HUDEP-2 (cell line): ENCODE data around the gene IL17RC.
"Not testable (repeated sequence)": the region's sequence is repeated elsewhere in the genome, so short reads cannot be mapped to it uniquely, and the experiment has no call there.

ENCODE experiments used
- DNase-seq, 76 experiments: peaks; one replicate each; lab custom pipeline; 2025; ENCODE audit not compliant: unreplicated experiment in 76 of 76; lab: John Stamatoyannopoulos, UW

Gene IL17RC

DNA sequence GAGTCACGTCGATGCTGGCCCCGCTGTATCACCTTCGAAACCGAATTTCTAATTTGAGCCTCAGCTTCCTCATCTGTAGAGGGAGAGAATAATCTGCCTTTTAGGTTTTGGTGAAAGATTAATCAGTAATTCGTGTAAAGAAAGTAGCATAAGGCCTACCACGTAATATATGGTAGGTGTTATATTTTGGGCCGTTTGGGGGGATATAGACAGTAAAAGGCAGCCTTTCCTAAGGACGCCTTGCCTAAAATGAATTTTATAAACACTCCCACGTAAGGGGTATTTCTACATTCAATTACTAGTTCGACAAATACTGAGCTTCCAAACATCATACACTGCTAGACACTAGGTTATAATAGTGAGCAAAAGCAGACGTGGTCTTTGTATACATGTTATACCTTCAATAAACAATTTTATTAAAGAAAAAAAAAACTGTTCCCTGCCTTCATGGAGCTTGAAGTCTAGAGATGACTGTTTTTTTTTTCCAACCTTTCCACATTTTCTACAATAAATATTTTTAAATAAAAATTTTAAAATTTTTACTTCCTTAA lies 25.8 kb upstream of the IL17RC start:
- no peak for DNase-seq

DNA sequence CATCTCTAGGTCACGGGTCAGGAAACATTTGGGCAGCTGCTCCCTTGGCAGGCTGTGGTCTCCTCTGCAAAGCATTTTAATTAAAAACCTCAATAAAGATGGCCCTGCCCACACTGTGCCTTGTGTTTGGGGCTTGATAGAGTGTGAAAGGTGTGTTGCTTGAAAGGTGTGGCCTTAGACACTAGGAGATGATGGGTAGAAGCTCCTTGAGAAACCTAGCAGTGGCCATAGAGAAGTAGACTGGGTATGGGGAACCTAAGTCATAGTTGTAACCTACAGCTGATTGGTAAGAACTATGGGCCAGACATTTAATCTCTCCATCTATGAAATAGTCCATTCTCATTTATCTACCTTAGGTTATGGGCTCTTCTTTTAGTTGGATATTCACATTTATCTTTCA lies 23.2 kb upstream of the IL17RC start:
- no peak for DNase-seq

DNA sequence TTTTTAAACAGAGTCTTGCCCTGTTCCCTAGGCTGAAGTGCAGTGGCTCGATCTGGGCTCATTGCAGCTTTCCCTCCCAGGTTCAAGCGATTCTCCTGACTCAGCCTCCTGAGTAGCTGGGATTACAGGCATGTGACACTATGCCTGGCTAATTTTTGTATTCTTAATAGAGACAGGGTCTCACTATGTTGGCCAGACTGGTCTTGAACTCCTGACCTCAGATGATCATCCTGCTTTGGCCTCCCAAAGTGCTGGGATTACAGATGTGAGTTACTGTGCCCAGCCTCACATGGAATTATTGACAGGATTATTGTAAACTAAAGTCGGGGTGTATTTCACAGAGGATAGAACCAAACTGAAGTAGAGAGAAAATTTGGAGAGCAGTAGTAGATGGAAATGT lies 21.2 kb upstream of the IL17RC start:
- not testable (repeated sequence) for DNase-seq

DNA sequence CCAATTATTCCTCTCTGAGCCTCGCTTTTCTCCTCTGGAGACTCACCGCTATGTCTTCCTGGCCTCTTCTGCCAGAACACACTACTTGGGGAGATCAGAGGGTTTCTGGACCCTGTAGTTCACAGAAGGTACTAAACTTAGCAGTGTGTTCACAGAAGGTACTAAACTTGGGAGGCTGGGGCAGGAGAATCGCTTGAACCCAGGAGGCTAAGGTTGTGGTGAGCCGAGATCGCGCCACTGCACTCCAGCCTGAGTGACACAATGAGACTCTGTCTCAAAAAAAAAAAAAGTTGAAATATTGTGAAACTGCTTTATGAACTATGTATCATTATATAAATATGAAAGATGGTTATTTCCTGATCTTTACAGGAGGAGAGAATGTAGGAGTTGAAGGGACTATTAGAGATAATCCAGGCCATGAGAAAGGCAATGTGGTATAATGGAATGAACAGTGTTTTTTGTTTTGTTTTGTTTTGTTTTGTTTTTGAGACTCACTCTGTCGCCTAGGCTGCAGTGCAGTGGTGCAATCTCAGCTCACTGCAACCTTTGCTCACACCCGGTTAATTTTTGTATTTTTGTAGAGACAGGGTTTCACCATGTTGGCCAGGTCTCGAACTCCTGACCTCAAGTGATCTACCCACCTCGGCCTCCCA lies 20.0 kb upstream of the IL17RC start:
- DNase-seq, result not testable (repeated sequence)

DNA sequence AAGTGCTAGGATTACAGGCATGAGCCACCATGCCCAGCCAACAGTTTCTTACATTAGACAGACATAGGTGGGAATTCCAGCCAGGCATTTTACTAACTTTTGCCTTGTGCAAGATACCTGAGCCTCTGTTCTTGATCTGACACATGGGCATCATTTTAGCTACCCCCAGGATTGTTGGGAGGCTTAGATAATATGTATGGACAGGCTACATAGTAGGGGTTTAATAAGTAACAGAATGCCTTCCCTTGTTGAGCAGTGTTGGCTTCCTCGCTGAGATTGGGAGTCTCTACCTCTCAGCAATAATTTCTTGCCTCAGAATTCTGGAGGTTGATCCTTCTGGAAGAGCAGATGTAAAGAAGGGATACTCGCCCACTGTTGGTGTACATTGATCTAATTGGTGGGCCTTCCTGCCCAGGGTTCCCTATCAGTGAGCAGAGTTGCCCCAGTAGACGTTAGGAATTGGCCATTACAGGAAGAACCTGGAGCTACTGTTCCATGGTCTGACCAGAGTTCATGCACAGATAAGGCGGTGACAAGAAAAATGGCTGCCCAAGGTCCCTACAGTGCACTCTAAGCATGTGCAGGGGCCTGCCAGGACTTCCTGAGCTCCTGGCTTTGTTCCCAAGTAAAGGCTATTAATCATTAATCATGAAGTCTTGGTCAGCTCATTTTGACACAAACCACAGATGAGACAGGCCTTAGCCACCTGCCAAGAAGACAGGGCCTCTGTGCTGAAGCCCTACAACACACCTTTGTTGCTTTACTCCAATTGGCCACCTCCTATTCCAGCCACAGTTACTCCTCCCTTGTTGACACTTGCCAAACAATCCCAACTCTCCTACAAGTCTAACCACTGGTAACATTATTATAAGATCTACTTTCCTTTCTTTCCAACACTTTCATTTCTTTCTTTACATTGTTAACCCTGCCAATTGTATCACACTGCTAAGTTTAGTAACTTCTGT lies 19.2 kb upstream of the IL17RC start:
- peak in 7 of 76 experiments; percentile 18 to 45 (median 29) for DNase-seq

DNA sequence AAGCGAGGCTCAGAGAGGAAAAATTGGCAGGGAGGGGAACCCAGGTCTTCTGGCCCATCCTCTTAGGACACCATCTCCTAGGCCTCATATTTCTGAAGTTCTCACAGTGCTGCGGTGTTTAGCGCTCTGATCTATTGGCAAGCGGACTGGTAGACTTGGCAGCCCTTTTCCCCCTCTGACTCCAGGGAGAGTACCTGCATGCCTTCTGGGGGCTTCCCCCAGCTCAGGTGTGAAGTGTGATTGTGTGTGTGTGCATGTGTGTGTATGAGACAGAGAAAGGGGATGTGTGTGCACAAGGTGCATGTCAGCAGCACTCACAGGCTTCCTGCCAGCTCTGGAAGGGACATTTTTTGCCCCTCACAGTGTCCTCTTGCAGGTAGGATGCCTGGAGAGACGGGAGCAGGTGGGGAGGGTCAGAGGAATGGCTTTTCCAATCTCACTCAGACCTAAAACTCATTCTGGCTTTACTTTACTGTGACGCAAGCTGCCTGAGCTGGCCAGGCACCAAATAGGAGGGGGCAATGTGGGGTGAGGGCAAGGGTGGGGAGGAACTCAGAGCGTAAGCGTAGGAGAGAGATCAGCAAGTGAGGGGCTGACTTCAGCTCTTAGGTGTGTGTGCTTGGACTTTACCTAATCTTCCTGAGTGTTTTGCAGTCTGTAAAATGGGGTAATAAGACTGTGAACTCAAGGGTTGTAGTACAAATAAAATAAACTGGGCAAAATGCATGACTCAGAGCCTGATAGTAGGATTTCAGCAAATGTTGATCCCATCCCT lies 18.2 kb upstream of the IL17RC start:
- DNase-seq, result no peak

DNA sequence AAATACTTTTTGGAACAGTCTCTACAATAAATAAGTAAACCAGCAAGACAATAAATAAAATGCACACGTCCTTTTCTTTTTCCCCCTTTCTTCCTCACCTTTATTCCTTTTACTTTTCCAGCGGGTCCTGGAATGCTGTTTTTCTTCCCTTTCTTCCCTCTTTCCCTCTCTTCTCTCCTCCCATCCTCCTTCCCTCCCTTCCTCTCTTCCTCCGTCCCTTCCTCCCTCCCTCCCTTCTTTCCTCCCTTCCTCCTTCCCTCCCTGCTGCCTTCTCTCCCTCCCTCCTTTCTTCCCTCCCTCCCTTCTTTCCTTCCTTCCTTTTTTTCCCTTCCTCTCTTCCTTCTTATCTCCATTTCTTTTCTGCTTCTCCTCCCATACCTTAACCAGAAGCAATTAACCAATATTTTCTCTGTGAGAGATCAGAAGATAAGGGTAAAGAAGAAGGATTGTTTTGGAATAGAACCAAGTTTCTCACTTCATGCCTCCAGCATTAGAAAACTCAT lies 17.6 kb upstream of the IL17RC start:
- no peak for DNase-seq

DNA sequence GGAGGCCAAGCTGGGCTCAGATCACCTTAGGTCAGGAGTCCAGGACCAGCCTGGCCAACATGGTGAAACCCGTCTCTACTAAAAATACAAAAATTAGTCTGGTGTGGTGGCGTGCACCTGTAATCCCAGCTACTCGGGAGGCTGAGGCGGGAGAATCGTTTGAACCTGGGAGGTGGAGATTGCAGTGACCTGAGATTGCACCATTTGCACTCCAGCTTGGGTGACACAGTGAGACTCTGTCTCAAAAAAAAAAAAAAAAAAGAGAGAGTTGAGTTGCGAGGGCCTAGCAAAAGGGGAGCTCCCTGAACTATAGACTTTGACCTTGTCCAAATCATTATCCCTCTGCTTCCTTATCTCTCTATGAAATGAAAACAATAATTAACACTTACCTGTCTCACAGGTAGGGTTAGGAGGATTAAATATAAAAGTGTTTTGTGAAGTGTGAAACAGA lies 15.9 kb upstream of the IL17RC start:
- DNase-seq, result not testable (repeated sequence)

DNA sequence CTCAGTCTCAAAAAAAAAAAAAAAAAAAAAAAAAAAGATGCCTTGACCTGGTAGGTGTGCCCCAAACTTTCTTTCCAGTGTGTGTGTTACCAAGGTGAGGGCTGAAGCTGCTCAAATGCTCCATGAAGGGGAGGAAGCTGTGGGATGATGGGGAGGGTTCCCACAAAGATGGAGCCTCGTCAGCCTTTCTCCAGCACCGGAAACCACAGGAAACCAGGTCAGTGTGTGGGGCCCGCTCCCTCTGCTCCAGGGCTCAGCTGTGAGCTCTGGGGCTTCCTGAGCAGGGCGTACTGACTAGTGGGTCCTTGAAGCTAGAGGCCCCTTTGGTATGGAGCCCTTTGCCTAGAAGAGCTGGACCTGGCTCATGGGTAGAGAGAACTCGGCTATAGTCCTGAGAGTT lies 14.9 kb upstream of the IL17RC start:
- DNase-seq, result no peak

DNA sequence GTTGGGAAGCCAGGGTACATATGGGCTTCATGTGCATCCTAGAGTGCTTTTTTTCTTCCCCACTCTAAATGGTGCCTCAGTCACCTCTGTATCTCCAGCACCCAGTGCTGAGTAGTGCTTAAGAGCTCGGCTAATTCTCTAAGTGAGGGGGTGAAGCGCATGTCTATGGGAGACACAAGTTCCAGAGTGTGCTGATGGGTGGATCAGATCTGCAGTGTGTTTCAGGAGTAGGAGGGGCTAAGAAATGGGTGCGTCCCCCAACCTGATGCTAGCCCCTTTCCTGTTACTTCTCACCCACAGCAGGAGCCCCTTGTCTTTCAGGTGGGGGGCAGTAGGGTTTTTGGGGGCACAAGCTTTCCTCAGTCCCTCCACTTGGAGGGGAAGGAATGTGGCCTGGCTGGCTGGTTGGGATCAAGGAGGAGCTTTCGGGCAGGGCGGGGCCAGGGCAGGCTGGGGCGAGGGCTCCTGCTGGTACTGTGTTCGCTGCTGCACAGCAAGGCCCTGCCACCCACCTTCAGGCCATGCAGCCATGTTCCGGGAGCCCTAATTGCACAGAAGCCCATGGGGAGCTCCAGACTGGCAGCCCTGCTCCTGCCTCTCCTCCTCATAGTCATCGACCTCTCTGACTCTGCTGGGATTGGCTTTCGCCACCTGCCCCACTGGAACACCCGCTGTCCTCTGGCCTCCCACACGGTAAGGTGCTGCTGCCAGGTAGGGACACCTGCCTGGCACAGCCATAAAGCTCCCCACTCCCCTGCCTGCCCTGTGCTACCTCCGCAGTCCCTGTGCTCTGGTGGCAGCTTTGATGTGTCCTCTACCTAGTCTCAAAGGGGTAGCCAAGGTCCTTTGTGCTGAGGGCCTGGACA lies 14.3 kb upstream of the IL17RC start, which contains the start of gene IL17RE:
IL17RE (plus strand) TSS at position 477 of the 866 bp plus-strand sequence; CDS start at position 562, 85 bp downstream.
- DNase-seq, result no peak

DNA sequence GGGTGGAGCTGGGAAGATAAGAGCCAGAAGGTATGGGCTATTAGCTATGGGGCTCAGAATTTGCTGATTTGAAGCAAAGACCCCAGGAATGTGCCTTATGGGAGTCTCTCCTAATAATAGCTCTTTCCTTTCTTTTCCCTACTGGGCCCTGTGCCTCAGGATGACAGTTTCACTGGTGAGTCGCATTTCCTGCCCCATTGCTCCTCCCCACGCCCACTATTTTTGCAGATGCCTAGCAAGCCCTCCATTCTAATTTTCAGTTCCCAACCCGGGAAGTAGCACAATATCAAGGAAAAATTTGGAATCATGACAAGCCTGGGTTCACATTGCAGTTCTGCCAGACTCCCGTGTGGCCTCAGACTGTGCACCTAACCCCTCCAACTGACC lies 13.7 kb upstream of the IL17RC start:
- DNase-seq, result no peak

DNA sequence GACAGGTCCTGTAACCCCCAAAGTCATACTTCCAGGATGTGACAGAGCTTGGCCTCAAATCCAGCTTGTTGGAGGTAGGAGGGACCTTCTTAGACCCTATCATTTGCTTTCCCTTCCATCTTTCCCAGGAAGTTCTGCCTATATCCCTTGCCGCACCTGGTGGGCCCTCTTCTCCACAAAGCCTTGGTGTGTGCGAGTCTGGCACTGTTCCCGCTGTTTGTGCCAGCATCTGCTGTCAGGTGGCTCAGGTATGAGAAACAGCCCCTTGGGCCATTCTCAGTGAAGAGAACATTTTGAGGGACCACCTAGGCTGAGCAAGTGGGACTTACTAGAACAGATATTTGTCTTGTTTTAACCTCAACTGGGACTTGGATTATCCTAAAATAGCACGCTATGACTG lies 13.0 kb upstream of the IL17RC start:
- no peak for DNase-seq

DNA sequence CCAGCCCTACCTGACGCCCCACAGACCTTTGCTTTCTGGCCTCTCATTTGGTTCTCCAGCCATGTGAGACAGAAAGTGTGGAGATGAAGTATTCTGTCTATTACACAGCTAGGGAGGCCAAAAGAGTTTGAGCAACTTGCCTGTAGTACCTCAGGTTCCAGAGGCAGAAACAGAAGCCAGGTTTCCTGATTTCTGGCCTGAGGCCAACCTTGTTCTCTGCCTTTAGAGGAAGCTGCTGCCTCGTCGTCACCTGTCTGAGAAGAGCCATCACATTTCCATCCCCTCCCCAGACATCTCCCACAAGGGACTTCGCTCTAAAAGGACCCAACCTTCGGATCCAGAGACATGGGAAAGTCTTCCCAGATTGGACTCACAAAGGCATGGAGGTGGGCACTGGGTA lies 10.4 kb upstream of the IL17RC start:
- no peak for DNase-seq

DNA sequence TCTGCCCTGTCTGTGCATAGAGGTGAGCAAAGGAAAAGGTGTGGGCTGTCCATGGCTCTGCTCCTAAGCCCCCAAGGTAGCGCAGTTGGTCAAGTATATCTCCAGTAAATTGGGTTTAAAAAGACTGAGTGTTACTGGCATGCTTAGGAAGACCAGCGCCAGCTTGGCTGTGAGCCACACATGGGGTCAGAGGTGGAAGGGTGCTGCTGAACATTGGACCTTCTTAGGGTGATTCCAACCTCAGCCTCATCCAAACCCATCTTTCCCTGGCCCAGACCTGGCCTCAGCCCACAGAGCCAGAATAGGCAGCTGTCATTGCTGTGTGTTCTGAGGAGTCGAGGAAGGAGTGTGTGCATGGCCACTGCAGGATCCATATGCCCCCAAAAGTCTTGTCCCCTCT lies 8.6 kb upstream of the IL17RC start:
- DNase-seq, result no peak

DNA sequence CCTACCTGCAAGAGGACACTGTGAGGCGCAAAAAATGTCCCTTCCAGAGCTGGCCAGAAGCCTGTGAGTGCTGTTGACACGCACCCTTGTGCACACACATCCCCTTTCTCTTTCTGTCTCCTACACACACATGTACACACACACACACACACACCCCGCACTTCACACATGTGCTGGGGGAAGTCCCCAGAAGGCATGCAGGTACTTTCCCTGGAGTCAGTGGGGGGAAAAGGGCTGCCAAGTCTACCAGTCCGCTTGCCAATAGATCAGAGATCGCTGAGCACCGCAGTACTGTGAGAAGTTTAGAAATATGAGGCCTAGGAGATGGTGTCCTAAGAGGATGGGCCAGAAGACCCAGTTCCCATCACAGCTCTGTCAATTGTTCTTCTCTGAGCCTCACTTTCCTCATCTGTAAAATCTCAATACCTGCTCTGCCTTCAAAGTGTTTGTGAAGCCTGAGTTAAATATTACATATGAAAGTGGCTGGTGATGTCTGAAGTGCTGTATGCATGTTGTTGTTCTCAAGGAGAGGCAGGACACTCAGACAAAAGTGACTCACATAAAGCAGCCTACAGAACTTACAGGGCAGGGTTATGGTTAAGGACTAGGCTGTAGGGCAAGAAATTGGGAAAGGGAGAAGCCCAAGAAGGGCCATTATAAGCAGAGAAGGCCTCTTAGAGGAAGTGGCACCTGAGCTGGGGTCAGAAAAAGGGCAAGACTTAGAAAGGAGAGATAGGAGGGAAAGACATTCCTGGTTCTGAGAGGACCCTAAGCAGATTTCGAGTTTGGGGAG lies 7.5 kb upstream of the IL17RC start:
- no peak for DNase-seq

DNA sequence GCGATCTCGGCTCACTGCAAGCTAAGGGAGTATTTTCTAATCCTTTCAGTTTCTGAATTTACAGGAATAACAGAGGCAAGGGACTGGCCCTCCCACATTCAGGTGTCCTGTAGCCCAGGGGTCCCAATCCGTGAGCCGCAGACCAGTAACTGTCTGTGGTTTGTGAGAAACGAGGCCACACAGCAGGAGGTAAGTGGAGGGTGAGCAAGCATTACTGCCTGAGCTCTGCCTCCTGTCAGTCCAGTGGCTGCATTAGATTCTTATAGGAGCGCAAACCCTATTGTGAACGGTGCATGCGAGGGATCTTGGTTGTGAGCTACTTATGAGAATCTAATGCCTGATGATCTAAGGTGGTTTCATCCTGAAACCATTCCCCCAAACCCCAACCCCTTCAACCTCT lies 5.0 kb upstream of the IL17RC start:
- no peak for DNase-seq

DNA sequence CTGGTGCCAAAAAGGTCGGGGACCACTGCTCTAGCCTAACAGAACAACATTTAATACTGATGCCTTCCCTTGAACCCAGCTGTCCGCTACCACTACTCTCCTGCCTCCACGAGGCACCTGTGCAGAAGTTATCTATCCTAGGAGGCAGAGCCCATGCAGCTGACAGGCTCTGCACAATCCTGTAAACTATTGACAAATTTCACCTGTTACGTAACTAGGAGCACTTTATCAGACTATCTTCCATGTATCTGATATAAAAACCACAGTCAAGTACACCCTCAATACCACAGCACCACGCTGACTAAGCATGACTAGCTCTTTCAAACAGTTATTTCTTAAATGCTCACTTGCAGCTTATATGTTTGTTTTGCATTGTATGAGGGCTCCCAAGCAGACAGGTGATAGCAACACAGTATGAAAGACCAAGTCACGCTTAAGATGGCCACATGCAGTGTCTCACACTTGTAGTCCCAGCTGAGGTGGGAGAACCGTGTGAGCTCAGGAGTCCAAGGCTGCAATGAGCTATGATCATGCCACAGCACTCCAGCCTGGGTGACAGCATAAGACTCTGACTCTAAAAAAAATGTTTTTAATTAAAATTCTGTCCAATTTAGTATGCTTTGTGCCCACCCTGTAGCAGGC lies 4.5 kb upstream of the IL17RC start:
- DNase-seq, result peak in 24 of 76 experiments; percentile 3 to 61 (median 25)

DNA sequence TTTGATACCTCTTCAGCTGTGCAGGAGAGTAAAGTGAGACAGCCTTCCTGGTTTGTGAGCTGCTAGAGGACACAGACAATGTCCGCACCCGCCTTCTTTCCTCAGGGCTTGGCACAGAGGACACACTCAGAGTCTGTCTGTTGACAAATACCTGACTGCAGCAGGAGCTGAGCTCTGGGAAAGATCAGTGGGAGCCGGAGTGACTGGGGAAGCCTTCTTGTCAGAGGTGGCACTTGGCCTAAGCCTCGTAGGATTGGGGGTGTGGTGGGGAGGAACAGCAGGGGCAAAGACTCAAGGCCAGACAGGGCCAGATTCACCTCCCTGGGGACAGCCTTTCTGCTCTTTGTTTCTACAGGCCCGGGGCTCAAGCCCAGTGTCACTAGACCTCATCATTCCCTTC lies 3.3 kb upstream of the IL17RC start:
- DNase-seq, result no peak
